OCI-LY1 (cell line): Measurements from ENCODE around the gene P2RX6.

ENCODE experiments used
- H2AFZ ChIP-seq: fragments of 200-600 bp; sonication (generic), shearing (Covaris generic); 2 replicates; pipeline ENCODE4 v1.6.0; 2014; ENCODE audit warnings: antibody characterized with exemption, mild to moderate bottlenecking, low read length
- H3F3A ChIP-seq: fragments of 200-600 bp; sonication (generic), shearing (Covaris generic); 2 replicates; pipeline ENCODE4 v1.6.0; 2014; ENCODE audit warnings: mild to moderate bottlenecking, antibody characterized with exemption, low read length, moderate library complexity; ENCODE audit not compliant: insufficient read depth
- H3K27ac ChIP-seq: fragments of 200-600 bp; sonication (generic); 2 replicates; pipeline ENCODE4 v1.5.1; 2014; ENCODE audit warnings: low read length, mixed run types, mild to moderate bottlenecking, low read depth; ENCODE audit not compliant: poor library complexity, severe bottlenecking
- H3K27me3 ChIP-seq: fragments of 200-600 bp; sonication (generic); 2 replicates; pipeline ENCODE4 v1.6.0; 2014; ENCODE audit warnings: antibody characterized with exemption, mild to moderate bottlenecking, low read length, moderate library complexity; ENCODE audit not compliant: insufficient read depth
- H3K36me3 ChIP-seq: fragments of 200-600 bp; sonication (generic); 2 replicates; pipeline ENCODE4 v1.6.1; 2014; ENCODE audit warnings: mild to moderate bottlenecking, antibody characterized with exemption, low read length, moderate library complexity, mixed read lengths; ENCODE audit not compliant: insufficient read depth
- H3K4me1 ChIP-seq: fragments of 200-600 bp; sonication (generic); 2 replicates; pipeline ENCODE4 v1.5.1; 2014; ENCODE audit warnings: mild to moderate bottlenecking, low read length, moderate library complexity; ENCODE audit not compliant: insufficient read depth, severe bottlenecking
- H3K4me2 ChIP-seq: fragments of 200-600 bp; sonication (generic), shearing (Covaris generic); 2 replicates; pipeline ENCODE4 v1.6.1; 2014; ENCODE audit warnings: low read length
- H3K4me3 ChIP-seq: fragments of 200-600 bp; sonication (generic); 2 replicates; pipeline ENCODE4 v1.5.1; 2014; ENCODE audit warnings: low read length, low read depth, mild to moderate bottlenecking, mixed read lengths; ENCODE audit not compliant: poor library complexity, severe bottlenecking
- H3K79me2 ChIP-seq: fragments of 200-600 bp; shearing (Covaris generic); 2 replicates; pipeline ENCODE4 v1.6.1; 2016; ENCODE audit warnings: mixed run types, low read length, mixed read lengths; ENCODE audit not compliant: insufficient read depth
- H3K9ac ChIP-seq: fragments of 200-600 bp; sonication (generic), shearing (Covaris generic); 2 replicates; pipeline ENCODE4 v1.6.1; 2014; ENCODE audit warnings: mild to moderate bottlenecking, low read length, mixed read lengths
- H3K9me2 ChIP-seq: fragments of 200-600 bp; sonication (generic), shearing (Covaris generic); 2 replicates; pipeline ENCODE4 v1.6.1; 2014; ENCODE audit warnings: low read depth, mild to moderate bottlenecking, low read length, mixed read lengths
- H3K9me3 ChIP-seq: fragments of 200-600 bp; shearing (Covaris generic); 2 replicates; pipeline ENCODE4 v1.6.1; 2014; ENCODE audit warnings: low read length, mixed read lengths
- H4K20me1 ChIP-seq: fragments of 200-600 bp; sonication (generic), shearing (Covaris generic); 2 replicates; pipeline ENCODE4 v1.6.0; 2016; ENCODE audit warnings: mild to moderate bottlenecking, low read length; ENCODE audit not compliant: insufficient read depth
- EZH2 ChIP-seq: fragments of 200-600 bp; sonication (generic), shearing (Covaris generic); IDR thresholded peaks from 2 replicates; pipeline ENCODE4 v1.8.0; 2017; ENCODE audit warnings: borderline replicate concordance, mixed run types, mild to moderate bottlenecking, antibody characterized with exemption, low read length, moderate library complexity, mixed read lengths
- TF ChIP-seq, protein P1 (sequence below): fragments of 200-600 bp; sonication (generic), shearing (Covaris generic); IDR thresholded peaks from 2 replicates; pipeline ENCODE4 v1.5.1; 2017; ENCODE audit warnings: mild to moderate bottlenecking, antibody characterized with exemption, low read length, moderate library complexity, mixed read lengths

P2RX6 gene

DNA sequence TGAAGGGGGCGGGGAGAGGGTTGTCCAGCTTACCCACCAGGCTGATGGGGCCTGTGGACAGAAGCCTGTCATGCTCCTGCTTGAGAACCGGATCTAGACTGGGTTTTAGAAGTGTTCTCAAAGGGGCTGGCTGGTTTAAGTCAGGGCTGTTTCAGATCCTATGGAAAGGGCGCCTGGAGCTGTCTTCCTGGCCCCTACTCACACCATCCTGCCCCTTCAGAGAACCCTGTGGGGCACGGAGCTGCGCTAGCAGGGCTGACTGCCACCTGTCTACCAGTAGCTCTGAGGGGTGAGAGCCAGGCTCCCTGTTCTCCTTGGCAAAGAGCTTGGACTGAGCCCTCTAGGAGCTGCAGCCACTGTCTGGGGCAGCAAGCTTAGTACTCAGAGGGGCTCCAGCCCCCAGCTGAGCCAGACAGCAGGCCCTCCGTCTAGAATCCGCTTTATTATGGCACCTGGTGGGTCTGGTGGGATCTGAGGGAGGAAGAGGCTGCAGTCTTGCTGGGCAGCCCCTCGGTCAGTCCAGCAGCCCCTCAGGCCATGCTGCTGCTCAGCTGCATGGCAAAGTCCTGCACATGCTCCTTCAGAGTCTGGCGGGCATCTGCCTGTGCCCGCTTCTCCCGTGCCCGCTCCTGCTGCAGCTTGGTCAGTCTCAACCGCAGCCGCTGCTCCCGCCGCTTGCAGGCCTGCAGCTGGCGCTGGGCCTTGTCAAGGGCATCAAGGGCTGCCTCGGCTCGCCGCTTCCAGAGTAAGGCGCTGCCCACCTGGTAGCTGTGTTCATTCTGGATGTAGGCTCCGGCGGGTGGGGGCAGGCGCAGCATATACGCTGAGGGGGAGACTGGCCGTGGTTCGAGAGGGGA lies 15.4 kb upstream of the P2RX6 start:
- Histone ChIP-seq H2AFZ (no peak overlapping the region), H3K36me3 (peaks cover 28% of the 10 kb centered on the region; the same call in 1 of the 2 replicates), H4K20me1 (no peaks in the 10 kb centered on the region), H3F3A (no peaks in the 10 kb centered on the region), H3K9me2 (no peaks in the 10 kb centered on the region), H3K27me3 (no peaks in the 10 kb centered on the region), H3K4me3 (peak overlapping the region; percentile 85), H3K4me2 (peak overlapping the region; percentile 98), H3K4me1 (peaks cover 36% of the 10 kb centered on the region), H3K9ac (peak overlapping the region; percentile 97; the same call in 1 of the 2 replicates), H3K79me2 (peaks cover 7% of the 10 kb centered on the region; the same call in 1 of the 2 replicates), H3K27ac (peak overlapping the region; percentile 95), H3K9me3 (no peaks in the 10 kb centered on the region)
- no peak for TF ChIP-seq EZH2
- TF ChIP-seq, protein P1, sequence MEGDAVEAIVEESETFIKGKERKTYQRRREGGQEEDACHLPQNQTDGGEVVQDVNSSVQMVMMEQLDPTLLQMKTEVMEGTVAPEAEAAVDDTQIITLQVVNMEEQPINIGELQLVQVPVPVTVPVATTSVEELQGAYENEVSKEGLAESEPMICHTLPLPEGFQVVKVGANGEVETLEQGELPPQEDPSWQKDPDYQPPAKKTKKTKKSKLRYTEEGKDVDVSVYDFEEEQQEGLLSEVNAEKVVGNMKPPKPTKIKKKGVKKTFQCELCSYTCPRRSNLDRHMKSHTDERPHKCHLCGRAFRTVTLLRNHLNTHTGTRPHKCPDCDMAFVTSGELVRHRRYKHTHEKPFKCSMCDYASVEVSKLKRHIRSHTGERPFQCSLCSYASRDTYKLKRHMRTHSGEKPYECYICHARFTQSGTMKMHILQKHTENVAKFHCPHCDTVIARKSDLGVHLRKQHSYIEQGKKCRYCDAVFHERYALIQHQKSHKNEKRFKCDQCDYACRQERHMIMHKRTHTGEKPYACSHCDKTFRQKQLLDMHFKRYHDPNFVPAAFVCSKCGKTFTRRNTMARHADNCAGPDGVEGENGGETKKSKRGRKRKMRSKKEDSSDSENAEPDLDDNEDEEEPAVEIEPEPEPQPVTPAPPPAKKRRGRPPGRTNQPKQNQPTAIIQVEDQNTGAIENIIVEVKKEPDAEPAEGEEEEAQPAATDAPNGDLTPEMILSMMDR: no peak

DNA sequence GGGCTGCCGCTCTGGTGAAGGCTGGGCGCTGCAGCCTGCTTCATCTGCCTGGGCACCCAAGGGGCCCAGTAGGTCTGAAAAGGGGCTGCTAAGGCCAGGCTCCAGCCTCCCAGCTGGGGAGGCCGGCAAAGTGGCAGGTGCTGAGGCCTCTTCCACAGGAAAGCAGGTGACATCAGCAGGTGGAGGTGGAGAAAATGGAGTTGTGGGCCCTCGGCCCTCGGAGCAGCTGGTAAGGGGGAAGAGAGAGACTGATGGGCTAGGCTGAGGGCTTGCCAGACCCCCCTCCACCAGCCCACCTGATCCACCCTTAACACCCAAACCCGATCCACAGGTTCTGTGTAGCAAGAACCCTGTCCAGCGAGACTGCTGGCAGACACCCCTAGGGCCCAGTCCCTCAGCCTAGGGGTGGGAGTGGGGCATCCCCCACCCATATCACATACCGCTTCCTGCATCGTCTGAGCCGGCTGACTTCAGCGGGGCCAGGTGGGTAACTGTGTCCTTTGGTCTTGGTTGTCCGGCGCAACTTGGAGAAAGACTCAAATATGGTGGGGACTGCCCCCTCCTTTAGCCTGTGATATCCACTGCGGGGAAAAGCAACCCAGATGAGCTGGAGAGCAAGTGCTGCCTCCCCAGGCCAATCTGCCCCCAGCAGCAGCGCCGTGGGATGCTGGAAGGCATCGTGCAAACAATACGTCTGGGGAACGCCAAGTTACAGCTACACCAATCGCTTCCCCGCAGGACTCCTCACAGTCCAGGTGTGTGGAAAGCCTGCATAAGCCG lies 14.6 kb upstream of the P2RX6 start:
- Histone ChIP-seq H3K36me3 (peaks cover 28% of the 10 kb centered on the region; the same call in 1 of the 2 replicates), H3F3A (no peaks in the 10 kb centered on the region), H3K79me2 (peaks cover 7% of the 10 kb centered on the region; the same call in 1 of the 2 replicates), H3K9me2 (no peaks in the 10 kb centered on the region), H3K9ac (peak overlapping the region; percentile 97), H2AFZ (no peak overlapping the region), H3K4me3 (peak overlapping the region; percentile 85), H3K4me1 (peaks cover 36% of the 10 kb centered on the region), H4K20me1 (no peaks in the 10 kb centered on the region), H3K27me3 (no peaks in the 10 kb centered on the region), H3K4me2 (peak overlapping the region; percentile 98), H3K9me3 (no peaks in the 10 kb centered on the region), H3K27ac (peak overlapping the region; percentile 95)
- TF ChIP-seq, protein P1: peak; percentile 16; the same call in 1 of the 2 replicates
- no peak for TF ChIP-seq EZH2

DNA sequence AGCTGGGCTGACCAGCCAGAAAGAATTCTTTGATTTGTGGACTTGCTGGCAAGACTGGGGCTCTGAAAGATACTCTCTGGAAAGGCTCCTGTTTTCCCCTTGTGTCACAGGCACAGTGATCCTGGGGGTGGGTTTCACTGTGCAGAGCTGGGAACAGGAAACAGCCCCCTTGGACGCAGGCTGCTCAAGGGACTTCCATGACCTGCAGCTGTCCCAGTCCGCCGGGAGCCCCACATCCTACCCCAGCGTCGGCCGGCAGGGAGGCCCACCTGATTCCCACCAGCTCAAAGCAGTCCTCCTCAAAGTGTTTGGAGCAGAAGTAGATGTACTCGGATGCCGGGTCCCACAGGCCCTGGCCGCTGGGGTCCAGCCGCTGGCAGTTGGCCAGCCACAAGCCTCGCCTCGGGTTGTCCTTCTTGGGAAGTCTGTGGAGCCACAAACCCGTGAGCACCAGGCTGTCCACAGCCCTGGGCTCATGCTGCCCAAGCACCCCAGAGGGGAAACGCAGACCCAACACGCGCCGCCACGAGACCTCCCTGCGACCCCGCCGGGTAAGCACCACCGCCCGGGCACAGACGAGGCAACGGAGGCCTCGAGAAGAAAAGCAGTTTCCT lies 13.9 kb upstream of the P2RX6 start:
- H3K9ac ChIP-seq: peak overlapping the region; percentile 97
- H3K4me1 ChIP-seq: peaks cover 36% of the 10 kb centered on the region
- H3K36me3 ChIP-seq: peaks cover 28% of the 10 kb centered on the region; the same call in 1 of the 2 replicates
- peak overlapping the region; percentile 85 for H3K4me3 ChIP-seq
- H3K79me2 ChIP-seq: peaks cover 7% of the 10 kb centered on the region; the same call in 1 of the 2 replicates
- peak overlapping the region; percentile 95 for H3K27ac ChIP-seq
- H3K9me2 ChIP-seq: no peaks in the 10 kb centered on the region
- H3K9me3 ChIP-seq: no peaks in the 10 kb centered on the region
- H3F3A ChIP-seq: no peaks in the 10 kb centered on the region
- no peak overlapping the region for H2AFZ ChIP-seq
- no peaks in the 10 kb centered on the region for H4K20me1 ChIP-seq
- H3K27me3 ChIP-seq: no peaks in the 10 kb centered on the region
- H3K4me2 ChIP-seq: peak overlapping the region; percentile 98
- TF ChIP-seq, protein P1: no peak
- no peak for TF ChIP-seq EZH2
